Measurements from ENCODE around the gene PINLYP. TPM values are rescaled to one million over a fixed set of nuclear protein-coding genes. Genes with fewer than 3 reads are reported as not detected.

The PINLYP gene
- total RNA-seq, 1 experiment from 2014 or later = 0.17 TPM

GRCh38 chr19:43607238-43608205 lies 31.9 kb downstream of the PINLYP start:
- Histone ChIP-seq H3K9ac (ENCODE audit: low read length) (no peak overlapping the region), H3K4me3 (replicated peaks in 1 of 2; ENCODE audit: low read depth in 1 of 2, low read length in 2 of 2) (no peak overlapping the region), H3K4me2 (ENCODE audit: low read length) (no peak overlapping the region), H3K9me3 (ENCODE audit: control insufficient read depth in 1 of 2, insufficient read depth in 1 of 2, low read depth in 1 of 2, low read length in 2 of 2) (no peaks in the 10 kb centered on the region), H3K36me3 (ENCODE audit: control insufficient read depth in 1 of 2, insufficient read depth in 2 of 2, low read length in 2 of 2) (peaks cover 3 to 7% of the 10 kb centered on the region in 2 experiments; a peak in 2 of 4 replicates), H3K27me3 (ENCODE audit: insufficient read depth, low read length) (no peaks in the 10 kb centered on the region), H4K20me1 (ENCODE audit: insufficient read depth) (no peaks in the 10 kb centered on the region), H2AFZ (ENCODE audit: low read depth, low read length, poor library complexity, severe bottlenecking) (no peak overlapping the region), H3K9me2 (ENCODE audit: insufficient read depth) (no peaks in the 10 kb centered on the region), H3K4me1 (ENCODE audit: control insufficient read depth in 1 of 2, insufficient read depth in 2 of 2, low read length in 2 of 2) (no peaks in the 10 kb centered on the region), H3K27ac (ENCODE audit: low read depth, low read length) (no peak overlapping the region), H3K79me2 (ENCODE audit: insufficient read depth, low read length) (no peaks in the 10 kb centered on the region)
- DNase-seq (ENCODE audit: low read depth, low spot score) (no peak), ATAC-seq (peak; percentile 9; the same call in 1 of the 2 replicates)
- CTCF ChIA-PET = no interaction called here
- RAD21 ChIA-PET (ENCODE audit: low non-redundant PET in 1 of 2, low total read pairs in 2 of 2, uncharacterized antibody in 2 of 2, unreplicated experiment in 2 of 2) = no interaction called here
- TF ChIP-seq EGR1 (IDR thresholded peaks at IDR 0.05; ENCODE audit: low read depth) = no peak
- TF ChIP-seq ZFX (IDR thresholded peaks at IDR 0.05) = no peak
- TF ChIP-seq SP1 (IDR thresholded peaks at IDR 0.05; ENCODE audit: low read depth) = no peak
- TF ChIP-seq ELF1 (IDR thresholded peaks at IDR 0.05; ENCODE audit: borderline replicate concordance, low read depth) = no peak
- no peak for TF ChIP-seq POLR2A (IDR thresholded peaks at IDR 0.05; ENCODE audit: borderline replicate concordance, extremely low read depth, insufficient read depth, insufficient read length)
- BruUV-seq (replicated peaks) = TSS peak; percentile 53
- intact Hi-C loops (cut with micrococcal nuclease) = no loop called here
- POLR2A ChIA-PET = no interaction called here

GRCh38 chr19:43609872-43610271 lies 34.3 kb downstream of the PINLYP start:
- H3K4me2 ChIP-seq (ENCODE audit: low read length) = no peak overlapping the region
- ATAC-seq (no peak), DNase-seq (ENCODE audit: low read depth, low spot score) (no peak)
- no peak overlapping the region for H2AFZ ChIP-seq (ENCODE audit: low read depth, low read length, poor library complexity, severe bottlenecking)
- no peaks in the 10 kb centered on the region for H3K9me2 ChIP-seq (ENCODE audit: insufficient read depth)
- BruUV-seq (replicated peaks) = no TSS peak
- POLR2A ChIA-PET = no interaction called here
- H3K9me3 ChIP-seq (ENCODE audit: control insufficient read depth in 1 of 2, insufficient read depth in 1 of 2, low read depth in 1 of 2, low read length in 2 of 2) = no peaks in the 10 kb centered on the region
- H3K9ac ChIP-seq (ENCODE audit: low read length) = no peak overlapping the region
- no peaks in the 10 kb centered on the region; the same call in 1 of the 2 replicates for H3K79me2 ChIP-seq (ENCODE audit: insufficient read depth, low read length)
- H3K36me3 ChIP-seq (ENCODE audit: control insufficient read depth in 1 of 2, insufficient read depth in 2 of 2, low read length in 2 of 2) = peaks cover 8 to 9% of the 10 kb centered on the region in 2 experiments; a peak in 2 of 4 replicates
- RAD21 ChIA-PET (ENCODE audit: low non-redundant PET in 1 of 2, low total read pairs in 2 of 2, uncharacterized antibody in 2 of 2, unreplicated experiment in 2 of 2) = no interaction called here
- no peak overlapping the region for H3K4me3 ChIP-seq (replicated peaks in 1 of 2; ENCODE audit: low read depth in 1 of 2, low read length in 2 of 2)
- CTCF ChIA-PET = no interaction called here
- H3K4me1 ChIP-seq (ENCODE audit: control insufficient read depth in 1 of 2, insufficient read depth in 2 of 2, low read length in 2 of 2) = no peaks in the 10 kb centered on the region
- H3K27ac ChIP-seq (ENCODE audit: low read depth, low read length) = no peak overlapping the region
- intact Hi-C loops (cut with micrococcal nuclease) = no loop called here
- H3K27me3 ChIP-seq (ENCODE audit: insufficient read depth, low read length) = no peaks in the 10 kb centered on the region
- no peaks in the 10 kb centered on the region for H4K20me1 ChIP-seq (ENCODE audit: insufficient read depth)
- TF ChIP-seq EZH2phosphoT487 (IDR thresholded peaks at IDR 0.05; ENCODE audit: borderline replicate concordance) (no peak), EGR1 (IDR thresholded peaks at IDR 0.05; ENCODE audit: low read depth) (no peak), MAX (IDR thresholded peaks at IDR 0.05) (no peak), YY1 (IDR thresholded peaks at IDR 0.05; ENCODE audit: extremely low read depth, insufficient replicate concordance, low read depth, low read length) (no peak), ELF1 (IDR thresholded peaks at IDR 0.05; ENCODE audit: borderline replicate concordance, low read depth) (no peak), CBX3 (IDR thresholded peaks at IDR 0.05; ENCODE audit: low read depth) (no peak), SRF (IDR thresholded peaks at IDR 0.05; ENCODE audit: low read depth) (no peak), POLR2AphosphoS5 (IDR thresholded peaks at IDR 0.05; ENCODE audit: low read depth, low read length) (no peak), ZFX (IDR thresholded peaks at IDR 0.05) (no peak), ZNF274 (IDR thresholded peaks at IDR 0.05; ENCODE audit: low read depth, low read length) (no peak), TCF7L2 (IDR thresholded peaks at IDR 0.05; ENCODE audit: borderline replicate concordance, extremely low read depth, insufficient read depth, insufficient read length) (no peak), FOSL1 (IDR thresholded peaks at IDR 0.05; ENCODE audit: low read depth) (no peak), ZBTB33 (IDR thresholded peaks at IDR 0.05; ENCODE audit: extremely low read depth, insufficient replicate concordance, low read length) (no peak)

All from HCT116 (cell line).